WTC11 (cell line): ENCODE data around the gene OPCML. TPM values are rescaled to one million over a fixed set of nuclear protein-coding genes. Genes with fewer than 3 reads are reported as not detected.

Experiments
- ATAC-seq: fragments of 200-7000 bp; cut with Tn5 transposase; 2 replicates; pipeline ENCODE4 v1.10.0; 2021; ENCODE audit warnings: mild to moderate bottlenecking, moderate library complexity
- CTCF ChIA-PET: fragments of 300-600 bp; sonication (Branson Sonifier 250); formaldehyde crosslinking; loops from one replicate; lab custom pipeline; 2021; ENCODE audit warnings: antibody characterized with exemption; lab: Charles Lee
- POLR2A ChIA-PET: fragments of 350-600 bp; sonication (Branson Sonifier 250); formaldehyde crosslinking; loops from one replicate; lab custom pipeline; 2021; ENCODE audit warnings: antibody characterized with exemption; lab: Charles Lee
- DNase-seq: peaks from one replicate; pipeline ENCODE4 v3.0.0; 2021; ENCODE audit warnings: low spot score
- H3K27ac Mint-ChIP-seq: 2 replicates; pipeline ENCODE4 v1.8.0; 2021; ENCODE audit warnings: mixed read lengths
- H3K27me3 Mint-ChIP-seq: 2 replicates; pipeline ENCODE4 v1.8.0; 2021; ENCODE audit warnings: low read depth, mild to moderate bottlenecking, moderate library complexity, mixed read lengths
- H3K36me3 Mint-ChIP-seq: 2 replicates; pipeline ENCODE4 v1.8.0; 2021; ENCODE audit warnings: mixed read lengths
- H3K4me1 Mint-ChIP-seq: 2 replicates; pipeline ENCODE4 v1.8.0; 2022; ENCODE audit warnings: mixed read lengths
- H3K4me3 Mint-ChIP-seq: 2 replicates; pipeline ENCODE4 v1.8.0; 2021; ENCODE audit warnings: mild to moderate bottlenecking, moderate library complexity, mixed read lengths
- H3K9me3 Mint-ChIP-seq: 2 replicates; pipeline ENCODE4 v1.8.0; 2021; ENCODE audit warnings: mixed read lengths
- CREB1 ChIP-seq: sonication (generic); formaldehyde crosslinking; IDR thresholded peaks from 2 replicates; pipeline ENCODE4 v1.8.0; 2023; ENCODE audit warnings: mild to moderate bottlenecking, missing genetic modification reagents
- ELF4 ChIP-seq: sonication (generic); formaldehyde crosslinking; IDR thresholded peaks from 2 replicates; pipeline ENCODE4 v1.8.1; 2022; ENCODE audit warnings: low read depth, mild to moderate bottlenecking, moderate library complexity, missing genetic modification reagents
- ESRRA ChIP-seq: sonication (generic); formaldehyde crosslinking; IDR thresholded peaks from 2 replicates; pipeline ENCODE4 v1.8.1; 2022; ENCODE audit warnings: mild to moderate bottlenecking, missing genetic modification reagents, borderline replicate concordance
- FOXP1 ChIP-seq: sonication (generic); formaldehyde crosslinking; IDR thresholded peaks from 2 replicates; pipeline ENCODE4 v1.8.0; 2022; ENCODE audit warnings: missing genetic modification reagents, mild to moderate bottlenecking, moderate library complexity, borderline replicate concordance
- JAZF1 ChIP-seq: fragments of 250-450 bp; sonication (Bioruptor Pico); IDR thresholded peaks from 2 replicates; pipeline ENCODE4 v1.9.0; 2021; ENCODE audit warnings: moderate library complexity, mild to moderate bottlenecking, inconsistent platforms
- JUN ChIP-seq: sonication (generic); formaldehyde crosslinking; IDR thresholded peaks from 2 replicates; pipeline ENCODE4 v1.8.0; 2023; ENCODE audit warnings: mild to moderate bottlenecking, missing genetic modification reagents
- MYBL2 ChIP-seq: sonication (generic); formaldehyde crosslinking; IDR thresholded peaks from 2 replicates; pipeline ENCODE4 v1.8.1; 2023; ENCODE audit warnings: mild to moderate bottlenecking, moderate library complexity, missing genetic modification reagents
- NFE2L1 ChIP-seq: sonication (generic); formaldehyde crosslinking; IDR thresholded peaks from 2 replicates; pipeline ENCODE4 v1.8.1; 2023; ENCODE audit warnings: missing genetic modification reagents
- NR3C1 ChIP-seq: sonication (generic); formaldehyde crosslinking; conservative IDR thresholded peaks from 2 replicates; pipeline ENCODE4 v1.8.1; 2023; ENCODE audit warnings: low read depth, mild to moderate bottlenecking, missing genetic modification reagents
- SMAD3 ChIP-seq: sonication (generic); formaldehyde crosslinking; IDR thresholded peaks from 2 replicates; pipeline ENCODE4 v1.8.0; 2022; ENCODE audit warnings: missing genetic modification reagents, mild to moderate bottlenecking, borderline replicate concordance
- SMAD4 ChIP-seq: sonication (generic); formaldehyde crosslinking; IDR thresholded peaks from 2 replicates; pipeline ENCODE4 v1.8.0; 2022; ENCODE audit warnings: mild to moderate bottlenecking, missing genetic modification reagents
- ZNF232 ChIP-seq: sonication (generic); formaldehyde crosslinking; IDR thresholded peaks from 2 replicates; pipeline ENCODE4 v1.8.0; 2022; ENCODE audit warnings: mild to moderate bottlenecking, missing genetic modification reagents
- ZNF263 ChIP-seq: sonication (generic); formaldehyde crosslinking; IDR thresholded peaks from 2 replicates; pipeline ENCODE4 v1.8.1; 2022; ENCODE audit warnings: low read depth, mild to moderate bottlenecking, moderate library complexity, missing genetic modification reagents
- total RNA-seq: library from RNA; stranded (reverse); gene quantifications from 3 replicates; pipeline ENCODE4 v1.2.3, GENCODE V29; 2021
- TF ChIP-seq, protein P1 (sequence below): sonication (generic); formaldehyde crosslinking; conservative IDR thresholded peaks from 2 replicates; pipeline ENCODE4 v1.8.1; 2022; ENCODE audit warnings: mild to moderate bottlenecking, missing genetic modification reagents
- TF ChIP-seq, protein P2 (sequence below): fragments of 250-450 bp; sonication (Bioruptor Pico); IDR thresholded peaks from 2 replicates; pipeline ENCODE4 v1.9.0; 2021; ENCODE audit warnings: mild to moderate bottlenecking, borderline replicate concordance
- TF ChIP-seq, protein P3 (sequence below): fragments of 250-450 bp; sonication (Bioruptor Pico); IDR thresholded peaks from 2 replicates; pipeline ENCODE4 v2.1.2; 2022; ENCODE audit warnings: mild to moderate bottlenecking, moderate library complexity
- TF ChIP-seq, protein P4 (sequence below): fragments of 200-600 bp; IDR thresholded peaks from 2 replicates; pipeline ENCODE4 v1.8.0; 2022; ENCODE audit warnings: antibody characterized with exemption
- TF ChIP-seq, protein P5 (sequence below): sonication (generic); formaldehyde crosslinking; IDR thresholded peaks from 2 replicates; pipeline ENCODE4 v1.8.0; 2023; ENCODE audit warnings: missing genetic modification reagents, mild to moderate bottlenecking, borderline replicate concordance
- TF ChIP-seq, protein P6 (sequence below): sonication (generic); formaldehyde crosslinking; IDR thresholded peaks from 2 replicates; pipeline ENCODE4 v1.8.1; 2022; ENCODE audit warnings: missing genetic modification reagents, borderline replicate concordance

The OPCML gene
- total RNA-seq, 1 experiment from 2014 or later: 1.5 TPM

DNA sequence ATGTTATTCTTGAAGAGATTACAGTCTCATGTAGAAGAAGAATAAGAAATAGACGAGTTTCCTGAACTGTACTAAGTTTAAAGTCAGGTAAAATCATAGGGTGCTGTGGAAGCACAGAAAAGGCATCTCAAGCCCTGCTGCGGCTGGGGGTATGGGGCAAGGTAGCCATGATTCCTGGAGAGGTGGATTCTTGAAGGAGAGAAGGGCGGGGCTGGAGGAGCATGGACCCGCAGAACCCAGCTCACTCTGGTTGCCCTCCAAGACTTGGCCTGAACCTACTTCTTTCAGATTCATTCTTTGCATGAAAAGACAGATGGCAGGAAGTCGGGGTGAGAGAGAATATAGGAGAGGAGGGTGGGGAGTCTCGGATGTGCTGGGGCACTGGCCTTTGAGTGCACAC, 57.8 kb downstream of the OPCML start:
- Mint-ChIP-seq H3K27me3 (no peaks in the 10 kb centered on the region), H3K4me1 (peaks cover 31% of the 10 kb centered on the region), H3K36me3 (no peaks in the 10 kb centered on the region), H3K9me3 (no peaks in the 10 kb centered on the region), H3K4me3 (no peak overlapping the region), H3K27ac (no peak overlapping the region)
- ChIA-PET POLR2A (no interaction called here), CTCF (no interaction called here)
- no peak for ATAC-seq
- TF ChIP-seq JAZF1 (CRISPR knock-in tag): no peak
- no peak for TF ChIP-seq SMAD4 (CRISPR knock-in tag)
- TF ChIP-seq, protein P1, sequence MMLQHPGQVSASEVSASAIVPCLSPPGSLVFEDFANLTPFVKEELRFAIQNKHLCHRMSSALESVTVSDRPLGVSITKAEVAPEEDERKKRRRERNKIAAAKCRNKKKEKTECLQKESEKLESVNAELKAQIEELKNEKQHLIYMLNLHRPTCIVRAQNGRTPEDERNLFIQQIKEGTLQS (CRISPR knock-in tag): no peak
- TF ChIP-seq, protein P2, sequence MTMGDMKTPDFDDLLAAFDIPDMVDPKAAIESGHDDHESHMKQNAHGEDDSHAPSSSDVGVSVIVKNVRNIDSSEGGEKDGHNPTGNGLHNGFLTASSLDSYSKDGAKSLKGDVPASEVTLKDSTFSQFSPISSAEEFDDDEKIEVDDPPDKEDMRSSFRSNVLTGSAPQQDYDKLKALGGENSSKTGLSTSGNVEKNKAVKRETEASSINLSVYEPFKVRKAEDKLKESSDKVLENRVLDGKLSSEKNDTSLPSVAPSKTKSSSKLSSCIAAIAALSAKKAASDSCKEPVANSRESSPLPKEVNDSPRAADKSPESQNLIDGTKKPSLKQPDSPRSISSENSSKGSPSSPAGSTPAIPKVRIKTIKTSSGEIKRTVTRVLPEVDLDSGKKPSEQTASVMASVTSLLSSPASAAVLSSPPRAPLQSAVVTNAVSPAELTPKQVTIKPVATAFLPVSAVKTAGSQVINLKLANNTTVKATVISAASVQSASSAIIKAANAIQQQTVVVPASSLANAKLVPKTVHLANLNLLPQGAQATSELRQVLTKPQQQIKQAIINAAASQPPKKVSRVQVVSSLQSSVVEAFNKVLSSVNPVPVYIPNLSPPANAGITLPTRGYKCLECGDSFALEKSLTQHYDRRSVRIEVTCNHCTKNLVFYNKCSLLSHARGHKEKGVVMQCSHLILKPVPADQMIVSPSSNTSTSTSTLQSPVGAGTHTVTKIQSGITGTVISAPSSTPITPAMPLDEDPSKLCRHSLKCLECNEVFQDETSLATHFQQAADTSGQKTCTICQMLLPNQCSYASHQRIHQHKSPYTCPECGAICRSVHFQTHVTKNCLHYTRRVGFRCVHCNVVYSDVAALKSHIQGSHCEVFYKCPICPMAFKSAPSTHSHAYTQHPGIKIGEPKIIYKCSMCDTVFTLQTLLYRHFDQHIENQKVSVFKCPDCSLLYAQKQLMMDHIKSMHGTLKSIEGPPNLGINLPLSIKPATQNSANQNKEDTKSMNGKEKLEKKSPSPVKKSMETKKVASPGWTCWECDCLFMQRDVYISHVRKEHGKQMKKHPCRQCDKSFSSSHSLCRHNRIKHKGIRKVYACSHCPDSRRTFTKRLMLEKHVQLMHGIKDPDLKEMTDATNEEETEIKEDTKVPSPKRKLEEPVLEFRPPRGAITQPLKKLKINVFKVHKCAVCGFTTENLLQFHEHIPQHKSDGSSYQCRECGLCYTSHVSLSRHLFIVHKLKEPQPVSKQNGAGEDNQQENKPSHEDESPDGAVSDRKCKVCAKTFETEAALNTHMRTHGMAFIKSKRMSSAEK: no peak
- TF ChIP-seq ELF4 (CRISPR knock-in tag): no peak
- TF ChIP-seq NR3C1 (CRISPR knock-in tag): no peak
- TF ChIP-seq JUN: no peak
- no peak for TF ChIP-seq NFE2L1 (CRISPR knock-in tag)
- no peak for TF ChIP-seq CREB1 (CRISPR knock-in tag)
- TF ChIP-seq, protein P3, sequence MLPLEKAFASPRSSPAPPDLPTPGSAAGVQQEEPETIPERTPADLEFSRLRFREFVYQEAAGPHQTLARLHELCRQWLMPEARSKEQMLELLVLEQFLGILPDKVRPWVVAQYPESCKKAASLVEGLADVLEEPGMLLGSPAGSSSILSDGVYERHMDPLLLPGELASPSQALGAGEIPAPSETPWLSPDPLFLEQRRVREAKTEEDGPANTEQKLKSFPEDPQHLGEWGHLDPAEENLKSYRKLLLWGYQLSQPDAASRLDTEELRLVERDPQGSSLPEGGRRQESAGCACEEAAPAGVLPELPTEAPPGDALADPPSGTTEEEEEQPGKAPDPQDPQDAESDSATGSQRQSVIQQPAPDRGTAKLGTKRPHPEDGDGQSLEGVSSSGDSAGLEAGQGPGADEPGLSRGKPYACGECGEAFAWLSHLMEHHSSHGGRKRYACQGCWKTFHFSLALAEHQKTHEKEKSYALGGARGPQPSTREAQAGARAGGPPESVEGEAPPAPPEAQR: no peak
- TF ChIP-seq SMAD3 (CRISPR knock-in tag): no peak
- TF ChIP-seq, protein P4, sequence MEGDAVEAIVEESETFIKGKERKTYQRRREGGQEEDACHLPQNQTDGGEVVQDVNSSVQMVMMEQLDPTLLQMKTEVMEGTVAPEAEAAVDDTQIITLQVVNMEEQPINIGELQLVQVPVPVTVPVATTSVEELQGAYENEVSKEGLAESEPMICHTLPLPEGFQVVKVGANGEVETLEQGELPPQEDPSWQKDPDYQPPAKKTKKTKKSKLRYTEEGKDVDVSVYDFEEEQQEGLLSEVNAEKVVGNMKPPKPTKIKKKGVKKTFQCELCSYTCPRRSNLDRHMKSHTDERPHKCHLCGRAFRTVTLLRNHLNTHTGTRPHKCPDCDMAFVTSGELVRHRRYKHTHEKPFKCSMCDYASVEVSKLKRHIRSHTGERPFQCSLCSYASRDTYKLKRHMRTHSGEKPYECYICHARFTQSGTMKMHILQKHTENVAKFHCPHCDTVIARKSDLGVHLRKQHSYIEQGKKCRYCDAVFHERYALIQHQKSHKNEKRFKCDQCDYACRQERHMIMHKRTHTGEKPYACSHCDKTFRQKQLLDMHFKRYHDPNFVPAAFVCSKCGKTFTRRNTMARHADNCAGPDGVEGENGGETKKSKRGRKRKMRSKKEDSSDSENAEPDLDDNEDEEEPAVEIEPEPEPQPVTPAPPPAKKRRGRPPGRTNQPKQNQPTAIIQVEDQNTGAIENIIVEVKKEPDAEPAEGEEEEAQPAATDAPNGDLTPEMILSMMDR: no peak
- TF ChIP-seq, protein P5, sequence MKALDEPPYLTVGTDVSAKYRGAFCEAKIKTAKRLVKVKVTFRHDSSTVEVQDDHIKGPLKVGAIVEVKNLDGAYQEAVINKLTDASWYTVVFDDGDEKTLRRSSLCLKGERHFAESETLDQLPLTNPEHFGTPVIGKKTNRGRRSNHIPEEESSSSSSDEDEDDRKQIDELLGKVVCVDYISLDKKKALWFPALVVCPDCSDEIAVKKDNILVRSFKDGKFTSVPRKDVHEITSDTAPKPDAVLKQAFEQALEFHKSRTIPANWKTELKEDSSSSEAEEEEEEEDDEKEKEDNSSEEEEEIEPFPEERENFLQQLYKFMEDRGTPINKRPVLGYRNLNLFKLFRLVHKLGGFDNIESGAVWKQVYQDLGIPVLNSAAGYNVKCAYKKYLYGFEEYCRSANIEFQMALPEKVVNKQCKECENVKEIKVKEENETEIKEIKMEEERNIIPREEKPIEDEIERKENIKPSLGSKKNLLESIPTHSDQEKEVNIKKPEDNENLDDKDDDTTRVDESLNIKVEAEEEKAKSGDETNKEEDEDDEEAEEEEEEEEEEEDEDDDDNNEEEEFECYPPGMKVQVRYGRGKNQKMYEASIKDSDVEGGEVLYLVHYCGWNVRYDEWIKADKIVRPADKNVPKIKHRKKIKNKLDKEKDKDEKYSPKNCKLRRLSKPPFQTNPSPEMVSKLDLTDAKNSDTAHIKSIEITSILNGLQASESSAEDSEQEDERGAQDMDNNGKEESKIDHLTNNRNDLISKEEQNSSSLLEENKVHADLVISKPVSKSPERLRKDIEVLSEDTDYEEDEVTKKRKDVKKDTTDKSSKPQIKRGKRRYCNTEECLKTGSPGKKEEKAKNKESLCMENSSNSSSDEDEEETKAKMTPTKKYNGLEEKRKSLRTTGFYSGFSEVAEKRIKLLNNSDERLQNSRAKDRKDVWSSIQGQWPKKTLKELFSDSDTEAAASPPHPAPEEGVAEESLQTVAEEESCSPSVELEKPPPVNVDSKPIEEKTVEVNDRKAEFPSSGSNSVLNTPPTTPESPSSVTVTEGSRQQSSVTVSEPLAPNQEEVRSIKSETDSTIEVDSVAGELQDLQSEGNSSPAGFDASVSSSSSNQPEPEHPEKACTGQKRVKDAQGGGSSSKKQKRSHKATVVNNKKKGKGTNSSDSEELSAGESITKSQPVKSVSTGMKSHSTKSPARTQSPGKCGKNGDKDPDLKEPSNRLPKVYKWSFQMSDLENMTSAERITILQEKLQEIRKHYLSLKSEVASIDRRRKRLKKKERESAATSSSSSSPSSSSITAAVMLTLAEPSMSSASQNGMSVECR (CRISPR knock-in tag): no peak
- TF ChIP-seq, protein P6, sequence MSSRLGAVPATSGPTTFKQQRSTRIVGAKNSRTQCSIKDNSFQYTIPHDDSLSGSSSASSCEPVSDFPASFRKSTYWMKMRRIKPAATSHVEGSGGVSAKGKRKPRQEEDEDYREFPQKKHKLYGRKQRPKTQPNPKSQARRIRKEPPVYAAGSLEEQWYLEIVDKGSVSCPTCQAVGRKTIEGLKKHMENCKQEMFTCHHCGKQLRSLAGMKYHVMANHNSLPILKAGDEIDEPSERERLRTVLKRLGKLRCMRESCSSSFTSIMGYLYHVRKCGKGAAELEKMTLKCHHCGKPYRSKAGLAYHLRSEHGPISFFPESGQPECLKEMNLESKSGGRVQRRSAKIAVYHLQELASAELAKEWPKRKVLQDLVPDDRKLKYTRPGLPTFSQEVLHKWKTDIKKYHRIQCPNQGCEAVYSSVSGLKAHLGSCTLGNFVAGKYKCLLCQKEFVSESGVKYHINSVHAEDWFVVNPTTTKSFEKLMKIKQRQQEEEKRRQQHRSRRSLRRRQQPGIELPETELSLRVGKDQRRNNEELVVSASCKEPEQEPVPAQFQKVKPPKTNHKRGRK (CRISPR knock-in tag): no peak
- no peak for TF ChIP-seq FOXP1 (CRISPR knock-in tag)
- TF ChIP-seq MYBL2 (CRISPR knock-in tag): no peak
- no peak for TF ChIP-seq ZNF263 (CRISPR knock-in tag)
- TF ChIP-seq ZNF232: no peak
- no peak for TF ChIP-seq ESRRA (CRISPR knock-in tag)
- no peak for DNase-seq
